Liver (tissue), 9 donors: Measurements from ENCODE around the gene EVC2. TPM values are rescaled to one million over a fixed set of nuclear protein-coding genes. Genes with fewer than 3 reads are reported as not detected.

ENCODE experiments used
- DNase-seq: peaks from one replicate; pipeline ENCODE4 v3.0.0-alpha.2; 2017; ENCODE audit warnings: low spot score
- H3K27ac ChIP-seq, 2 donors: one replicate each; pipeline ENCODE4 v1.7.0; 2013; ENCODE audit warnings: inconsistent platforms in 2 of 2, low read length in 2 of 2, control low read depth in 1 of 2, low read depth in 1 of 2, mild to moderate bottlenecking in 1 of 2
- H3K27me3 ChIP-seq, 4 donors: one replicate each; pipeline versions ENCODE4 v1.6.1 to v1.7.0; 2013; ENCODE audit warnings: low read length in 3 of 4, inconsistent platforms in 1 of 4, mild to moderate bottlenecking in 1 of 4, moderate library complexity in 1 of 4; ENCODE audit not compliant: control insufficient read depth in 4 of 4, insufficient read depth in 4 of 4
- H3K36me3 ChIP-seq, 4 donors: one replicate each; pipeline versions ENCODE4 v1.6.1 to v1.7.0; 2013; ENCODE audit warnings: low read length in 3 of 4, mild to moderate bottlenecking in 3 of 4, low read depth in 1 of 4, moderate library complexity in 1 of 4; ENCODE audit not compliant: control insufficient read depth in 4 of 4, insufficient read depth in 3 of 4
- H3K4me1 ChIP-seq, 4 donors: one replicate each; pipeline versions ENCODE4 v1.6.1 to v1.7.0; 2013; ENCODE audit warnings: low read length in 3 of 4, mild to moderate bottlenecking in 3 of 4, moderate library complexity in 1 of 4; ENCODE audit not compliant: control insufficient read depth in 4 of 4, insufficient read depth in 4 of 4
- H3K4me3 ChIP-seq, 3 donors: one replicate each; pipeline versions ENCODE4 v1.6.1 to v1.7.0; 2013; ENCODE audit warnings: low read length in 3 of 3, control low read depth in 1 of 3, low read depth in 1 of 3, mild to moderate bottlenecking in 1 of 3
- H3K9ac ChIP-seq, 2 donors: one replicate each; pipeline ENCODE4 v1.7.0; 2013; ENCODE audit warnings: low read length in 2 of 2, mild to moderate bottlenecking in 2 of 2, moderate library complexity in 2 of 2, control low read depth in 1 of 2, low read depth in 1 of 2
- H3K9me3 ChIP-seq, 4 donors: one replicate each; pipeline versions ENCODE4 v1.6.1 to v1.7.0; 2013; ENCODE audit warnings: low read length in 3 of 4; ENCODE audit not compliant: control insufficient read depth in 4 of 4
- FOXA1 ChIP-seq: IDR thresholded peaks from 2 replicates; pipeline ENCODE4 v1.6.1; 2016; ENCODE audit warnings: antibody characterized with exemption
- FOXA2 ChIP-seq: IDR thresholded peaks from 2 replicates; pipeline ENCODE4 v1.6.1; 2016; ENCODE audit warnings: antibody characterized with exemption
- GABPA ChIP-seq, 2 donors: IDR thresholded peaks in 1 of 2; conservative IDR thresholded peaks in 1 of 2; 2 replicates each; pipeline ENCODE4 v1.6.1; 2016; ENCODE audit warnings: antibody characterized with exemption in 2 of 2, mild to moderate bottlenecking in 1 of 2, moderate library complexity in 1 of 2
- HNF4A ChIP-seq, 2 donors: conservative IDR thresholded peaks; 2 replicates each; pipeline ENCODE4 v1.6.1; 2016; ENCODE audit warnings: antibody characterized with exemption in 2 of 2, mild to moderate bottlenecking in 2 of 2
- HNF4G ChIP-seq: IDR thresholded peaks from 2 replicates; pipeline ENCODE4 v1.6.1; 2016; ENCODE audit warnings: antibody characterized with exemption
- JUND ChIP-seq, 2 donors: IDR thresholded peaks; 2 replicates each; pipeline ENCODE4 v1.6.1; 2016; ENCODE audit warnings: antibody characterized with exemption in 2 of 2
- NR2F2 ChIP-seq: IDR thresholded peaks from 2 replicates; pipeline ENCODE4 v1.6.1; 2016; ENCODE audit warnings: antibody characterized with exemption
- RAD21 ChIP-seq, 2 donors: IDR thresholded peaks; 2 replicates each; pipeline ENCODE4 v1.6.1; 2016; ENCODE audit warnings: antibody characterized with exemption in 2 of 2, mild to moderate bottlenecking in 2 of 2
- RXRA ChIP-seq, 2 donors: IDR thresholded peaks; 2 replicates each; pipeline ENCODE4 v1.6.1; 2017 to 2018; ENCODE audit warnings: antibody characterized with exemption in 2 of 2, mild to moderate bottlenecking in 1 of 2
- SP1 ChIP-seq: IDR thresholded peaks from 2 replicates; pipeline ENCODE4 v1.6.1; 2018; ENCODE audit warnings: antibody characterized with exemption, mild to moderate bottlenecking
- TAF1 ChIP-seq: conservative IDR thresholded peaks from 2 replicates; pipeline ENCODE4 v1.6.1; 2016; ENCODE audit warnings: antibody characterized with exemption, mild to moderate bottlenecking
- YY1 ChIP-seq: IDR thresholded peaks from 2 replicates; pipeline ENCODE4 v1.6.1; 2016; ENCODE audit warnings: antibody characterized with exemption, mild to moderate bottlenecking
- WGBS: extraction: QIAGEN DNeasy Blood & Tissue Kit; methylation state at CpG from one replicate; pipeline ENCODE4 v1.1.7; 2013; 5-methylcytosine and 5-hydroxymethylcytosine counted together
- polyA plus RNA-seq, 2 donors: library from polyadenylated mRNA; stranded (reverse) in 1 of 2; unstranded in 1 of 2; fragments of 200-250 nt in 1 of 2; fragments of >200 nt in 1 of 2; fragmentation: Nextera tagmentation in 1 of 2; extraction: Ambion mirVana in 1 of 2; gene quantifications; one replicate each; pipeline versions ENCODE4 v1.2.1 to v1.2.3, GENCODE V29; 2013 to 2015
- total RNA-seq, 2 donors: library from RNA; depleted of rRNA; stranded (reverse); fragments of >200 nt; gene quantifications; one replicate each; pipeline ENCODE4 v1.2.3, GENCODE V29; 2014
- TF ChIP-seq, protein P1 (sequence below): fragments of 150-350 bp; IDR thresholded peaks from 2 replicates; pipeline ENCODE4 v1.5.1; 2017; ENCODE audit warnings: improper control_type of control experiment, low read depth, low read length; ENCODE audit not compliant: missing input control
- TF ChIP-seq, protein P2 (sequence below): IDR thresholded peaks from 2 replicates; pipeline ENCODE4 v1.6.1; 2016; ENCODE audit warnings: antibody characterized with exemption
- TF ChIP-seq, protein P3 (sequence below): IDR thresholded peaks from 2 replicates; pipeline ENCODE4 v1.6.1; 2016; ENCODE audit warnings: antibody characterized with exemption
- TF ChIP-seq, protein P4 (sequence below): IDR thresholded peaks from 2 replicates; pipeline ENCODE4 v1.6.1; 2016; ENCODE audit warnings: antibody characterized with exemption
- TF ChIP-seq, protein P5 (sequence below): IDR thresholded peaks from 2 replicates; pipeline ENCODE4 v1.6.1; 2016; ENCODE audit warnings: antibody characterized with exemption, mild to moderate bottlenecking
- donor health status: healthy.
- donor health status: healthy.
- donor health status: healthy.
- donor health status: healthy.
- donor health status: healthy.

Gene EVC2
- total and polyA plus RNA-seq, 4 donors = 0.26 to 1.3 (median 0.57) TPM

DNA sequence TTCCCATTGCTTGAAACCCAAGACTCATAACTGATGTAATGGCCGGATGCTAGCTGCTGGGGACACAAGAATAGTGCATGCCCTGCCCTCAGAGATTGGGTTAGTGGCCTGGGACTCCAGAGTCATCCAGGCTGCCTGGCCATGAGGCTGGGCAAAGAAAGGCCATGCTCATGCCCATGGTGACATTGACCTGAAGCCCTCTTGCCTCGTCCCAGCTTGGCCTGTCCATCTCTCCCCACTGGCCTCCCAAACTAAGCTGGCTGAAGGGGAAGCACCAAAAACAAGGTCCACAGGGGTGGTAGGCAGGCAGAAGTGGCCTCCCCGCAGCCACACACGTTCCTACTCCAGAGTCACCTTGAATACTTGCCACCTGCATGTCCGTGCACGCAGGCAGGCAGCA lies 141.8 kb downstream of the EVC2 start:
- Histone ChIP-seq H3K4me3 (no peak overlapping the region), H3K27ac (no peak overlapping the region), H3K9ac (no peak overlapping the region), H3K4me1 (no peaks in the 10 kb centered on the region), H3K27me3 (no peaks in the 10 kb centered on the region), H3K36me3 (peaks cover 0 to 1% (median 0%) of the 10 kb centered on the region in 4 donors), H3K9me3 (no peaks in the 10 kb centered on the region)
- DNase-seq = no peak
- TF ChIP-seq HNF4G (no peak), HNF4A (conservative IDR thresholded peaks at IDR 0.05) (no peak), GABPA (IDR thresholded peaks at IDR 0.05 in 1 of 2, conservative IDR thresholded peaks at IDR 0.05 in 1 of 2) (no peak), SP1 (no peak), RAD21 (IDR thresholded peaks at IDR 0.05) (no peak), YY1 (no peak), TAF1 (no peak), FOXA1 (no peak), NR2F2 (no peak), FOXA2 (no peak), RXRA (IDR thresholded peaks at IDR 0.05) (no peak)
- TF ChIP-seq, protein P1, sequence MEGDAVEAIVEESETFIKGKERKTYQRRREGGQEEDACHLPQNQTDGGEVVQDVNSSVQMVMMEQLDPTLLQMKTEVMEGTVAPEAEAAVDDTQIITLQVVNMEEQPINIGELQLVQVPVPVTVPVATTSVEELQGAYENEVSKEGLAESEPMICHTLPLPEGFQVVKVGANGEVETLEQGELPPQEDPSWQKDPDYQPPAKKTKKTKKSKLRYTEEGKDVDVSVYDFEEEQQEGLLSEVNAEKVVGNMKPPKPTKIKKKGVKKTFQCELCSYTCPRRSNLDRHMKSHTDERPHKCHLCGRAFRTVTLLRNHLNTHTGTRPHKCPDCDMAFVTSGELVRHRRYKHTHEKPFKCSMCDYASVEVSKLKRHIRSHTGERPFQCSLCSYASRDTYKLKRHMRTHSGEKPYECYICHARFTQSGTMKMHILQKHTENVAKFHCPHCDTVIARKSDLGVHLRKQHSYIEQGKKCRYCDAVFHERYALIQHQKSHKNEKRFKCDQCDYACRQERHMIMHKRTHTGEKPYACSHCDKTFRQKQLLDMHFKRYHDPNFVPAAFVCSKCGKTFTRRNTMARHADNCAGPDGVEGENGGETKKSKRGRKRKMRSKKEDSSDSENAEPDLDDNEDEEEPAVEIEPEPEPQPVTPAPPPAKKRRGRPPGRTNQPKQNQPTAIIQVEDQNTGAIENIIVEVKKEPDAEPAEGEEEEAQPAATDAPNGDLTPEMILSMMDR = no peak
- TF ChIP-seq, protein P2, sequence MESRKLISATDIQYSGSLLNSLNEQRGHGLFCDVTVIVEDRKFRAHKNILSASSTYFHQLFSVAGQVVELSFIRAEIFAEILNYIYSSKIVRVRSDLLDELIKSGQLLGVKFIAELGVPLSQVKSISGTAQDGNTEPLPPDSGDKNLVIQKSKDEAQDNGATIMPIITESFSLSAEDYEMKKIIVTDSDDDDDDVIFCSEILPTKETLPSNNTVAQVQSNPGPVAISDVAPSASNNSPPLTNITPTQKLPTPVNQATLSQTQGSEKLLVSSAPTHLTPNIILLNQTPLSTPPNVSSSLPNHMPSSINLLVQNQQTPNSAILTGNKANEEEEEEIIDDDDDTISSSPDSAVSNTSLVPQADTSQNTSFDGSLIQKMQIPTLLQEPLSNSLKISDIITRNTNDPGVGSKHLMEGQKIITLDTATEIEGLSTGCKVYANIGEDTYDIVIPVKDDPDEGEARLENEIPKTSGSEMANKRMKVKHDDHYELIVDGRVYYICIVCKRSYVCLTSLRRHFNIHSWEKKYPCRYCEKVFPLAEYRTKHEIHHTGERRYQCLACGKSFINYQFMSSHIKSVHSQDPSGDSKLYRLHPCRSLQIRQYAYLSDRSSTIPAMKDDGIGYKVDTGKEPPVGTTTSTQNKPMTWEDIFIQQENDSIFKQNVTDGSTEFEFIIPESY = no peak
- TF ChIP-seq, protein P3, sequence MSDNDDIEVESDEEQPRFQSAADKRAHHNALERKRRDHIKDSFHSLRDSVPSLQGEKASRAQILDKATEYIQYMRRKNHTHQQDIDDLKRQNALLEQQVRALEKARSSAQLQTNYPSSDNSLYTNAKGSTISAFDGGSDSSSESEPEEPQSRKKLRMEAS = no peak
- TF ChIP-seq, protein P4, sequence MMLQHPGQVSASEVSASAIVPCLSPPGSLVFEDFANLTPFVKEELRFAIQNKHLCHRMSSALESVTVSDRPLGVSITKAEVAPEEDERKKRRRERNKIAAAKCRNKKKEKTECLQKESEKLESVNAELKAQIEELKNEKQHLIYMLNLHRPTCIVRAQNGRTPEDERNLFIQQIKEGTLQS = no peak
- TF ChIP-seq, protein P5, sequence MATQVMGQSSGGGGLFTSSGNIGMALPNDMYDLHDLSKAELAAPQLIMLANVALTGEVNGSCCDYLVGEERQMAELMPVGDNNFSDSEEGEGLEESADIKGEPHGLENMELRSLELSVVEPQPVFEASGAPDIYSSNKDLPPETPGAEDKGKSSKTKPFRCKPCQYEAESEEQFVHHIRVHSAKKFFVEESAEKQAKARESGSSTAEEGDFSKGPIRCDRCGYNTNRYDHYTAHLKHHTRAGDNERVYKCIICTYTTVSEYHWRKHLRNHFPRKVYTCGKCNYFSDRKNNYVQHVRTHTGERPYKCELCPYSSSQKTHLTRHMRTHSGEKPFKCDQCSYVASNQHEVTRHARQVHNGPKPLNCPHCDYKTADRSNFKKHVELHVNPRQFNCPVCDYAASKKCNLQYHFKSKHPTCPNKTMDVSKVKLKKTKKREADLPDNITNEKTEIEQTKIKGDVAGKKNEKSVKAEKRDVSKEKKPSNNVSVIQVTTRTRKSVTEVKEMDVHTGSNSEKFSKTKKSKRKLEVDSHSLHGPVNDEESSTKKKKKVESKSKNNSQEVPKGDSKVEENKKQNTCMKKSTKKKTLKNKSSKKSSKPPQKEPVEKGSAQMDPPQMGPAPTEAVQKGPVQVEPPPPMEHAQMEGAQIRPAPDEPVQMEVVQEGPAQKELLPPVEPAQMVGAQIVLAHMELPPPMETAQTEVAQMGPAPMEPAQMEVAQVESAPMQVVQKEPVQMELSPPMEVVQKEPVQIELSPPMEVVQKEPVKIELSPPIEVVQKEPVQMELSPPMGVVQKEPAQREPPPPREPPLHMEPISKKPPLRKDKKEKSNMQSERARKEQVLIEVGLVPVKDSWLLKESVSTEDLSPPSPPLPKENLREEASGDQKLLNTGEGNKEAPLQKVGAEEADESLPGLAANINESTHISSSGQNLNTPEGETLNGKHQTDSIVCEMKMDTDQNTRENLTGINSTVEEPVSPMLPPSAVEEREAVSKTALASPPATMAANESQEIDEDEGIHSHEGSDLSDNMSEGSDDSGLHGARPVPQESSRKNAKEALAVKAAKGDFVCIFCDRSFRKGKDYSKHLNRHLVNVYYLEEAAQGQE = no peak
- WGBS = 92% methylated on average over 6 of the region's 6 CpGs

- no peak for DNase-seq
- TF ChIP-seq SP1 = no peak
- no peak for TF ChIP-seq YY1
- TF ChIP-seq, protein P2 = no peak
- TF ChIP-seq NR2F2 = no peak
- no peak for TF ChIP-seq TAF1
- TF ChIP-seq, protein P1 = no peak
- no peak for TF ChIP-seq JUND (IDR thresholded peaks at IDR 0.05)
- TF ChIP-seq, protein P3 = no peak
- no peak overlapping the region for H3K4me3 ChIP-seq
- WGBS = 93% methylated on average over 6 of the region's 6 CpGs
- H3K9me3 ChIP-seq = no peaks in the 10 kb centered on the region
- H3K27me3 ChIP-seq = no peaks in the 10 kb centered on the region
- peaks cover 0 to 1% (median 0%) of the 10 kb centered on the region in 4 donors for H3K36me3 ChIP-seq
- H3K9ac ChIP-seq = no peak overlapping the region
- no peak overlapping the region for H3K27ac ChIP-seq
- no peaks in the 10 kb centered on the region for H3K4me1 ChIP-seq
Observed at GRCh38 chr4:5563856-5564255, 144.5 kb downstream of the EVC2 start.
